ENCODE data around the gene SLC22A31. TPM values are rescaled to one million over a fixed set of nuclear protein-coding genes. Genes with fewer than 3 reads are reported as not detected.

The SLC22A31 gene
- total and polyA plus RNA-seq, 9 of the 15 experiments (the other 6 are each of a cell fraction or from before 2014, with no cell fraction given): 0.29 to 2.2 (median 0.47) TPM; not detected in 3

GRCh38 chr16:89217388-89218191, 17.3 kb upstream of the SLC22A31 start, which contains the start of gene ZNF778 (continued):
- TF ChIP-seq AFF1 (IDR thresholded peaks at IDR 0.05; ENCODE audit: low read depth in 1 of 2, partially characterized antibody in 2 of 2) (no peak), CBX3 (IDR thresholded peaks at IDR 0.05; ENCODE audit: borderline replicate concordance in 1 of 2, low read length in 2 of 2) (peak in 1 of 2 experiments; percentile 14; a peak in 1 of 3 replicates), ZNF830 (CRISPR knock-in tag; IDR thresholded peaks at IDR 0.05) (no peak), SRSF7 (optimal IDR thresholded peaks at IDR 0.05; ENCODE audit: low read depth, low read length) (no peak), GATAD2B (IDR thresholded peaks at IDR 0.05; ENCODE audit: borderline replicate concordance) (no peak), BRCA1 (IDR thresholded peaks at IDR 0.05) (no peak), BRCA1 (CRISPR knock-in tag; IDR thresholded peaks at IDR 0.05) (no peak), SREBF2 (CRISPR knock-in tag; IDR thresholded peaks at IDR 0.05) (no peak), NRF1 (conservative IDR thresholded peaks at IDR 0.05 in 1 of 2, IDR thresholded peaks at IDR 0.05 in 1 of 2) (peak; percentile 48 to 66; a peak in 3 of 4 replicates), DEAF1 (CRISPR knock-in tag; IDR thresholded peaks at IDR 0.05) (no peak), CXXC5 (CRISPR knock-in tag; IDR thresholded peaks at IDR 0.05) (peak; percentile 88), UBTF (IDR thresholded peaks at IDR 0.05; ENCODE audit: borderline replicate concordance in 1 of 2, low read depth in 2 of 2, low read length in 2 of 2) (peak; percentile 30 to 58; a peak in 1 of 4 replicates), SRF (CRISPR knock-in tag; IDR thresholded peaks at IDR 0.05) (peak in 1 of 2 experiments; percentile 60; a peak in 1 of 4 replicates), STAT6 (CRISPR knock-in tag; IDR thresholded peaks at IDR 0.05) (peak; percentile 42; the same call in 1 of the 2 replicates), ZNF583 (CRISPR knock-in tag; IDR thresholded peaks at IDR 0.05) (0 out of 2 replicates have a peak, but pooled peaks have one; percentile 50), TCFL5 (CRISPR knock-in tag; conservative IDR thresholded peaks at IDR 0.05) (no peak)
